MG63 (cell line): ENCODE data around the gene SPATC1L. TPM values are rescaled to one million over a fixed set of nuclear protein-coding genes. Genes with fewer than 3 reads are reported as not detected.
"Not testable (repeated sequence)": the region's sequence is repeated elsewhere in the genome, so short reads cannot be mapped to it uniquely, and the experiment has no call there.

Source experiments
- DNase-seq: peaks from one replicate; pipeline ENCODE4 v3.0.0-alpha.2; 2020
- H3K27me3 ChIP-seq: fragments of 250-450 bp; sonication (Bioruptor Pico); 2 replicates; pipeline ENCODE4 v1.5.1; 2020; ENCODE audit warnings: mild to moderate bottlenecking, moderate library complexity
- H3K36me3 ChIP-seq: fragments of 250-450 bp; sonication (Bioruptor Pico); 2 replicates; pipeline ENCODE4 v1.5.1; 2020; ENCODE audit warnings: mild to moderate bottlenecking, moderate library complexity
- H3K4me3 ChIP-seq: fragments of 250-450 bp; sonication (Bioruptor Pico); 2 replicates; pipeline ENCODE4 v1.5.1; 2020; ENCODE audit warnings: mild to moderate bottlenecking, moderate library complexity
- H3K9me3 ChIP-seq: fragments of 250-450 bp; sonication (Bioruptor Pico); 2 replicates; pipeline ENCODE4 v1.5.1; 2020; ENCODE audit warnings: mild to moderate bottlenecking, moderate library complexity
- total RNA-seq: library from RNA; depleted of rRNA; stranded (reverse); fragments of >200 nt; shearing (Covaris generic); gene quantifications from 2 replicates; pipeline ENCODE4 v1.2.3, GENCODE V29; 2014; ENCODE audit warnings: low replicate concordance; rRNA removed

SPATC1L gene
- total RNA-seq, result 2.0 and 2.4 TPM in 2 replicates

GRCh38 chr21:46183910-46184624 lies at the start of gene SPATC1L:
Gene SPATC1L (minus strand): TSS chr21:46184459. CDS start chr21:46182816, 1,643 bp downstream.
- H3K9me3 ChIP-seq, result no peaks in the 10 kb centered on the region
- H3K36me3 ChIP-seq, result no peaks in the 10 kb centered on the region; the same call in 1 of the 2 replicates
- H3K4me3 ChIP-seq, result peak within 1 kb of the TSS; percentile 89
- DNase-seq, result peak; percentile 83
- no peaks in the 10 kb centered on the region for H3K27me3 ChIP-seq

GRCh38 chr21:46229923-46230260 lies 45.6 kb upstream of the SPATC1L start:
- DNase-seq, result no peak
- H3K27me3 ChIP-seq, result no peaks in the 10 kb centered on the region

GRCh38 chr21:46229133-46229922 lies 45.1 kb upstream of the SPATC1L start:
- Histone ChIP-seq H3K4me3 (peak overlapping the region; percentile 72), H3K36me3 (peaks cover 55% of the 10 kb centered on the region), H3K9me3 (no peaks in the 10 kb centered on the region; the same call in 1 of the 2 replicates), H3K27me3 (no peaks in the 10 kb centered on the region)
- peak; percentile 51 for DNase-seq

More at GRCh38 chr21:46229923-46230260, 45.6 kb upstream of the SPATC1L start:
- Histone ChIP-seq H3K36me3 (peaks cover 61% of the 10 kb centered on the region), H3K9me3 (no peaks in the 10 kb centered on the region; the same call in 1 of the 2 replicates), H3K4me3 (peak overlapping the region; percentile 72)

GRCh38 chr21:46228345-46229051 lies 44.2 kb upstream of the SPATC1L start, which contains the start of gene LSS:
Gene LSS (minus strand): TSS chr21:46228774. CDS start chr21:46228745, 29 bp downstream.
- H3K4me3 ChIP-seq, result peak within 1 kb of the TSS; percentile 97
- no peaks in the 10 kb centered on the region for H3K27me3 ChIP-seq
- H3K9me3 ChIP-seq, result no peaks in the 10 kb centered on the region; the same call in 1 of the 2 replicates
- peaks cover 47% of the 10 kb centered on the region for H3K36me3 ChIP-seq
- peak; percentile 100 for DNase-seq

- H3K27me3 ChIP-seq, result no peaks in the 10 kb centered on the region
- peak overlapping the region; percentile 97 for H3K4me3 ChIP-seq
- DNase-seq, result no peak
- H3K9me3 ChIP-seq, result no peaks in the 10 kb centered on the region; the same call in 1 of the 2 replicates
- H3K36me3 ChIP-seq, result peaks cover 41% of the 10 kb centered on the region
Observed at GRCh38 chr21:46227811-46228344, 43.6 kb upstream of the SPATC1L start.

- H3K4me3 ChIP-seq, result peak overlapping the region; percentile 97
- peaks cover 36% of the 10 kb centered on the region for H3K36me3 ChIP-seq
- no peaks in the 10 kb centered on the region; the same call in 1 of the 2 replicates for H3K9me3 ChIP-seq
- no peaks in the 10 kb centered on the region for H3K27me3 ChIP-seq
- no peak for DNase-seq
Observed at GRCh38 chr21:46226920-46227599, 42.8 kb upstream of the SPATC1L start.

- no peak for DNase-seq
- Histone ChIP-seq H3K9me3 (no peaks in the 10 kb centered on the region; the same call in 1 of the 2 replicates), H3K27me3 (no peaks in the 10 kb centered on the region), H3K36me3 (peaks cover 34% of the 10 kb centered on the region), H3K4me3 (no peak overlapping the region)
Observed at GRCh38 chr21:46226146-46226545, 41.9 kb upstream of the SPATC1L start.

GRCh38 chr21:46223661-46224060 lies 39.4 kb upstream of the SPATC1L start:
- not testable (repeated sequence) for H3K9me3 ChIP-seq, DNase-seq, H3K27me3 ChIP-seq, H3K4me3 ChIP-seq
- H3K36me3 ChIP-seq, result peaks cover 33% of the 10 kb centered on the region

- H3K36me3 ChIP-seq, result peaks cover 33% of the 10 kb centered on the region
- H3K27me3 ChIP-seq, result no peaks in the 10 kb centered on the region
- no peaks in the 10 kb centered on the region; the same call in 1 of the 2 replicates for H3K9me3 ChIP-seq
- H3K4me3 ChIP-seq, result no peak overlapping the region
- no peak for DNase-seq
Observed at GRCh38 chr21:46223217-46223616, 39.0 kb upstream of the SPATC1L start.

GRCh38 chr21:46222436-46223116 lies 38.3 kb upstream of the SPATC1L start:
- peaks cover 33% of the 10 kb centered on the region for H3K36me3 ChIP-seq
- H3K27me3 ChIP-seq, result no peaks in the 10 kb centered on the region
- no peak for DNase-seq
- no peak overlapping the region for H3K4me3 ChIP-seq
- H3K9me3 ChIP-seq, result no peaks in the 10 kb centered on the region

- no peak for DNase-seq
- Histone ChIP-seq H3K36me3 (peaks cover 28% of the 10 kb centered on the region), H3K9me3 (no peaks in the 10 kb centered on the region), H3K4me3 (no peak overlapping the region), H3K27me3 (no peaks in the 10 kb centered on the region)
Observed at GRCh38 chr21:46221664-46222435, 37.6 kb upstream of the SPATC1L start.

- Histone ChIP-seq H3K36me3 (peaks cover 32% of the 10 kb centered on the region), H3K4me3 (no peak overlapping the region), H3K9me3 (no peaks in the 10 kb centered on the region), H3K27me3 (no peaks in the 10 kb centered on the region)
- DNase-seq, result no peak
Observed at GRCh38 chr21:46220847-46221246, 36.6 kb upstream of the SPATC1L start.

GRCh38 chr21:46220275-46220810 lies 36.1 kb upstream of the SPATC1L start:
- DNase-seq, result no peak
- H3K4me3 ChIP-seq, result no peak overlapping the region
- no peaks in the 10 kb centered on the region for H3K27me3 ChIP-seq
- H3K9me3 ChIP-seq, result no peaks in the 10 kb centered on the region
- H3K36me3 ChIP-seq, result peaks cover 34% of the 10 kb centered on the region

GRCh38 chr21:46219591-46220239 lies 35.5 kb upstream of the SPATC1L start:
- H3K27me3 ChIP-seq, result no peaks in the 10 kb centered on the region
- DNase-seq, result no peak
- no peak overlapping the region for H3K4me3 ChIP-seq
- peaks cover 32% of the 10 kb centered on the region for H3K36me3 ChIP-seq
- no peaks in the 10 kb centered on the region for H3K9me3 ChIP-seq
